Measurements from ENCODE around the gene KMO.

DNA sequence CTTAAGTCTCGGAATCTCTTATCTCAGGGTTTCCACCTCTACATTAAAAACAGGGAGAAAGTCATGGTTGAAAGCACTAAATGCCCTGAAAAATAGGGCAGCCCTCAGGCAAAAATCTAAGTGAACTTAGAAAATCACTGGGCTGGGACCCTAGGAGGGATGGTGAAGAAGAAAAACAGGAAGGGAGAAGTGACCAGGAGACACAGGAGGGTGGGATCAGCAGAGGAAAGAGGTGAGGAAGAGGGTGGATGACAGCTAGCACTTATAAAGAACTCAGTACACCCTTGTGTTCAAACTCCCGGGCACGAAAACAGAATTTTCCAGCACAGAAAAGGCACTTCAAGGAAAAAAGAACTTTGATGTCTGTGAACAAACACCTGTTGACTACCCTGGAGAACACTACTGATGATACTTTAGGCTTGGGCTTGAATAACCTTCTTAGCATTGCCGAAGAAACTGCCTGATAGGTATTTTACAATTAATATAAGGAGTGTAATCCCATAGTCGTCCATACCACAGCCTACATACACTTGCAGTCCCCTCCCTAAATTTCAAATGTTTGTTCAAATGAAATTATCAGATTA is 106.0 kb downstream of the KMO start:
- TF ChIP-seq, protein P1, sequence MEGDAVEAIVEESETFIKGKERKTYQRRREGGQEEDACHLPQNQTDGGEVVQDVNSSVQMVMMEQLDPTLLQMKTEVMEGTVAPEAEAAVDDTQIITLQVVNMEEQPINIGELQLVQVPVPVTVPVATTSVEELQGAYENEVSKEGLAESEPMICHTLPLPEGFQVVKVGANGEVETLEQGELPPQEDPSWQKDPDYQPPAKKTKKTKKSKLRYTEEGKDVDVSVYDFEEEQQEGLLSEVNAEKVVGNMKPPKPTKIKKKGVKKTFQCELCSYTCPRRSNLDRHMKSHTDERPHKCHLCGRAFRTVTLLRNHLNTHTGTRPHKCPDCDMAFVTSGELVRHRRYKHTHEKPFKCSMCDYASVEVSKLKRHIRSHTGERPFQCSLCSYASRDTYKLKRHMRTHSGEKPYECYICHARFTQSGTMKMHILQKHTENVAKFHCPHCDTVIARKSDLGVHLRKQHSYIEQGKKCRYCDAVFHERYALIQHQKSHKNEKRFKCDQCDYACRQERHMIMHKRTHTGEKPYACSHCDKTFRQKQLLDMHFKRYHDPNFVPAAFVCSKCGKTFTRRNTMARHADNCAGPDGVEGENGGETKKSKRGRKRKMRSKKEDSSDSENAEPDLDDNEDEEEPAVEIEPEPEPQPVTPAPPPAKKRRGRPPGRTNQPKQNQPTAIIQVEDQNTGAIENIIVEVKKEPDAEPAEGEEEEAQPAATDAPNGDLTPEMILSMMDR (IDR thresholded peaks at IDR 0.05; ENCODE audit: insufficient read depth, low read depth, low read length), result no peak
- TF ChIP-seq EZH2 (IDR thresholded peaks at IDR 0.05; ENCODE audit: insufficient read depth, low read length), result no peak

All from astrocyte (in vitro differentiated cells and primary cell).